ENCODE measurements around the gene SVEP1. TPM values are rescaled to one million over a fixed set of nuclear protein-coding genes. Genes with fewer than 3 reads are reported as not detected.

SVEP1 gene
- total RNA-seq (2022; extraction: Qiagen RNA extraction), result 1.5 to 1.8 TPM (median 1.7 TPM) in 5 replicates

DNA sequence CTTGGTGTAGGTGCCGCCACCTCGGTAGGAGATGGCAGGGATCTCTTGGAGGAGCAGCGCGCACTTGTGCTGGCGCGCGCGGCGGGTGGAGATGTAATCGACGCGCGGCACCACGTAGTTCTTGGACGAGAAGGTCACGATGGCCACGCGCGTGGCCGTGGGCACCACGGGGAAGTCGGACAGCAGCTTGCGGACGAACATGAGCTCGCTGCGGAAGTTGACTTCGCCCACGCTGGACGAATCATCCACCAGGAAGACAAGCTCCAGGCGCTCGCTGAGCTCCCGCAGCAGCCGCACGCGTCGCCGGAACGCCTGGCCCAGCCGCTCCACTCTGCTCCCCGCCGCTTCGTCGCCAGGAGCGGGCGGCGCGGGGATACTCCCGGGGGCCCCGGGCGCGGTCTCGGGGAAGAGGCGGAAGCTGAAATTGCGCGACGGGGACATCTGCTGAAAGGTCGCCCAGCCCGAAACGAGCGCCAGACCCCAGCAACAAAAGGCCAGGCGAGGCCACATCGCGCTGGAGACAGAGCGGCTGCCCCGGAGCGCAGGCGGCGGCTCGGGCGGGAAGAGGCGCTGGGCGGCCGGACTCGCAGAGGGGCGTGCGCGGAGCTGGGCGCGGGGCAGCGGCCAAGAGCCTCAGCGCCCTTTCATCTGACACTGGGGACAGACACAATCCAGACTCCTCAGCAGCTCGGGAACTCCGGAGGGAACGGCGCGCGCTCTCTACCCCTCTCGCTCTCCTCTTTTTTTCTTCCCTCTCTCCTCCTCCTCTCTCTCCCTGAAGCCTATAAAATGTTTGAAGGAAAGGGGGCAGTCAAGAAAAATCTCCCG is at the start of gene SVEP1:
Gene SVEP1 (minus strand): TSS at position 708 of the 828 bp plus-strand sequence. CDS start 198 bp downstream, at position 510.

DNA sequence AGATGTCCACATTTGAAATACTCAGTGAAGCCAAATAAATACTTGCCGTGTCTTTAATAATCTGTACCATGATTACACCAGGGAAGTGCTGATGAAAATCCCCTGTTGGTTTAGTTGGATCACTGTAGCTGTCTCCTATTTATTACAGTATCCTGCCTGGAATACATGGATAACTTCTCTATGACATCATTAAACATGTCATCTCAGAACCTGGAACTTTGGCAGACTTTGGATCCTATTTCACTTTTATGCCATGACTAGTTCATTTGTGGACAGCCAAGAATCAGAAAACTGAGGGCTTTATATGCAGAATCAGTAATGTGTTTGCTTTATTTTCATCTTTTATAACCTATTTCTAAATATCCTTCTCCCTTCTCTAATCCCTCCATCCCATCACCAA is 241.8 kb downstream of the SVEP1 start, which contains the start of gene TXNDC8:
Gene TXNDC8 (minus strand): TSS at position 137 of the 400 bp plus-strand sequence.

Other genes starting within 250 kb of the SVEP1 start
- gene TXNDC8, start 241.9 kb downstream of the SVEP1 start, total RNA-seq (2022; extraction: Qiagen RNA extraction), result not detected in 5 replicates
- gene MUSK, start 89.0 kb upstream of the SVEP1 start, total RNA-seq (2022; extraction: Qiagen RNA extraction), result not detected in 5 replicates

Data from A549 treated with AZD2906 at 1 μM for 4 hours (cell line).